Activated CD4-positive, CD25-positive, alpha-beta regulatory T cell (primary cell): ENCODE data around the gene ESRRG.

Source experiments
- DNase-seq, 4 experiments: peaks; one replicate each; lab custom pipeline; 2025; lab: John Stamatoyannopoulos, UW

ESRRG gene

DNA sequence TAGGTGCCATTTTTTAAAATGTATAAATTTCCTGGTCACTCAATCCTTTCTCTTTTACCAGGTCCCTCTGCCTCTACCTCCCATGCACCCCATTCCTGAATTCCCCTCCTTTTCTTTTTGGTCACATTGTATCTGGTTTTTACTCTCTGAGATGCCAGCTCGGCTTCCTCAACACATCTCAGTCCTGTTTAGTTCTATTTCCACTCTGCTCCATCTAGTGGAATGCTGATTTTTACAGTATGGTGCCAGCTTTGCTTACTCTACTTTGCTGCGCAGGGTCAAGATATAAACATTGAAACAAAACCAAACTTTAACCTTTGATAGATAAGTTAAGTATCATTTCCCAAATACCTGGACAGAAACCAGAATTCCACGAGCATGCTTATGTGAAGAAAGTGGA, 96.0 kb downstream of the ESRRG start:
- DNase-seq, result no peak

DNA sequence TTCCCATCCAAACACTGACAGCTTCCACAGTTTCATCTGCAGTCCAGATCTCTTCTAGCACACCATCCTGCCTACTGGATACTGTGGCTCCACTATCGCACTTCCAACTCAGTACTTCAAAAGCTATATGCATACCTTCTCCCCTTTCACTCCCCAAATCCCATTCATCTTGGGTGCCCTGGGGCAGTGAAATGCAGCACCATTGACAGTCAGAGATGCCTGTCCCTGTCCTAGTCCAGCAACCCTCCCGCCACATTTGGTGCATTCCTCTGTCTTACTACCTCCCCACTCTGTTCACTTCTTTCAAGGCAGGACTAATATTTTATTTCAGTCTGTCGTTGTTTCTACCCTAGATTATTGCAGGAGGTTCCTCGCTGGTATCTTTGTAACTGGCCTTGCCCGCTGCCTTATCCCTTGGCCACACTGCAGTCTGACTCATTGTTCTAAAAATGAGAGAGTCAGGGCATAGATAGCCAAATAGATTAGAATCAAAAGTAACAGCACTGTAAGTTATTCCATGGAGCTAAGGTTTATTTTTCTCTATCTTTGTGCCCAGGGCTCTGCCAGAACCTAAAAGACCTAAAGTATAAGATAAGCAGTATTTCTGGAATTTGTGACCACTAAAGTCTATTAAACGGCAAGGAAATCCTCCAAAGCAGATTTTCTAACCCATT, 96.7 kb downstream of the ESRRG start:
- no peak for DNase-seq

DNA sequence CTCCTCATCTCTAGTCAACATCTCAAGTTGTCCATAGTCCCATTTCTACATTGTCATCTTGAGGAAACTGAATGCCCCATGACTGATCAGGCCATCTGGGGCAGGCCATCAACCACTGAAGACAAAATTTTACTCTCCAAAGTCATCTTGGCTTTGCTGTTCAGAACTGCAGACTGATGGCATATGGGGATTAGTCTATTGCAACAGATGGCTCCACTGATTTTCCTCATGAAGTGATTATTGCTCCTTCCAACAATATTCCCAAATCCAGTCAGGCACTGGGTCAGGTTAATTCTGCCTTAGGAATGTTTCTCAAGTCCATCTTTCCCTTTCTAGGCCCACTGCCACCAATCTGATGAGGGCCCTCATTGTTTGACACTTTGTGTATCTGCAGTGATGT, 101.7 kb downstream of the ESRRG start:
- DNase-seq, result no peak

DNA sequence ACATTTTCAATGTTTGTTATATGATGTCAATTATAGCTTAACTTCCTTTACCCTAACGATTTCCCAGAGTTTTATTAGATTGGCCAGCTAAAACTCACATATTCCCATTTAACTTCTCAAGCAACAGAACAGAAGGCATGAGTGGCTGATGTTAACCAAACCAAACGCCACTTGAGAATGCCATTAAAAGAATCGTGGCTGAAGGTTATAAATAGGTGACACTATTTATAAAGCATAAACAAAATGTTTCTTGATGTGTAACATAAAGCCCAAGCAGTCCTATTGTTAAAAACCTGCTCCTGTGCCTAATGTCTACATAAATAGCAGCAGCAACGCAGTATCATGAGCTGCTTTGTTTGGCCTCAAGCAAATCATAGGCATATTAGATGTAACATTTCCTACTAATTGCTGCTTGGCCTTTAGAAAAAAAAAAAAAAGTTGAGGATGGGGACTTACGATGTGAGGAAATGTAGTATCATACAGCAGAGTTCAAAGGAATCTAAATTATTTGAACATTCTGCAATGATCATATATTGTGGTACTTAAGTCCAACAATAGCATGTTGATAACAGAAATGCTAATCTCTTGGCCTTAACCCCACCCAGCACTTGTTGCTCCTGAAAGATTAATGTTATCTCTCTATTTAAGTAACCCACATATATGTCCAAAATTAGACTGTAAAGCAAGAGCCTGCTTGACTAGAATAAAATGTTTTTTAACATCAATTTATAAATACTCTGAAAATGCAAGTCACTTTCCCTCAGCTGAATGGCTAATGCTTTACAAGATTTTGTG, 106.0 kb downstream of the ESRRG start:
- no peak for DNase-seq

DNA sequence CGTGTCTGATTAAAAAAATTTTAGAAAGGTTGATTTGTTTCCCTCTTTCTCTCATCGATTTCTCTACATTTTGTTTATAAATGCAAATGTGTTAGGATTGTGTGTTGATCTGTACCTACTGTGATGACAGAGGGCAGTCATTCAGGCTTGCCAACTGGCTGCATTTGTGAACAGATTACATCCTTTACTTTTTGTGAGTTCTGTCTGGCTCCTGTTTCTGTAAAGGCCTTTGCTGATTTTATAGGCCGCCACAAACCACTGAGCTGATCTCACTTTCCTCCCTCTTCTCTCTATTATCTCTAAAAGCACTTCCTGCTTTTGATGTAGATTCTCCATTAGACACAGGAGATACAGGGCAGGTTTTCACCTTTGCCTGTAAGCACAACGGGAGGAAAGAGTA, 106.8 kb downstream of the ESRRG start:
- DNase-seq, result no peak

DNA sequence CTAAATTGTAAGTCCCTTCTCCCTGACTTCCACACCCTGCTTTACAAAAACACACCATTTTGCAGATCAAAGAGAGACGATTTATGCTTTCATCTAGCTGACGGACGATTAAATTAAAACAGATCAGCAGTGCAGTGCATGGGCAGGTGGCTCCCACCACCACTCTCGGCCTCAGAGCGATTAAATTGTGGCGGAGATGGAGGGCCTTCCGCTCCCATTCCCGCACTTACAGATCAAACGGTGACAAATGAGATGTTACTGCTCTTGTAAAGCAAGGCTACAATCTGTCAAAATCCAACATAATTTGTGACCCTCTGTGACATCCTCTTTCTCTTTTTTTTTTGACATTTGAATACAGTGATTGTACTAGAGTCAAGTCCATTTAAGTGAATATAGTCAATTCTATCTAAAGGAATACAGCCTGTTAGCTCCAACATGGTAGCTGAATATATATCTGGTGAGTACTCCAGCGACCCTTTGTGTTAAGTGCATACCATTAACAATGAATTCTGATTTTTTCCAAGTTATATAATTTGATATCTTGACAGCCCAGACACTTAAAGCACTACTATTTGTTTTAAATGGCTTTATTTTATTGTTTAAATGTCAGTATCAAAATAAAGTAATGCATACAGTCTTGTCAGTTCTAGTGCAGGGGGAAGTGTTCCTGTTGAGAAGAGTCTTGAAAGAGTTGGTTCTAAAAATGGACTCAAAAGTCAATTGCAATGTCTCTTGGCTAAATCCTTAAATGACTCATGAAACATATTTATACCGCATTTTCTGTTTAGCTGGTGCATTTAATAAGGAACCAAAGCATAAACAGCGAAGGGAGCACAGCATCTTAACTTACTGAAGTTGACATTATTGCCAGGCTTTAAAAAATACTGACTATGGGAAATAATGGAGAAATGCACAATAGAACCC, 109.0 kb downstream of the ESRRG start:
- DNase-seq, result no peak

DNA sequence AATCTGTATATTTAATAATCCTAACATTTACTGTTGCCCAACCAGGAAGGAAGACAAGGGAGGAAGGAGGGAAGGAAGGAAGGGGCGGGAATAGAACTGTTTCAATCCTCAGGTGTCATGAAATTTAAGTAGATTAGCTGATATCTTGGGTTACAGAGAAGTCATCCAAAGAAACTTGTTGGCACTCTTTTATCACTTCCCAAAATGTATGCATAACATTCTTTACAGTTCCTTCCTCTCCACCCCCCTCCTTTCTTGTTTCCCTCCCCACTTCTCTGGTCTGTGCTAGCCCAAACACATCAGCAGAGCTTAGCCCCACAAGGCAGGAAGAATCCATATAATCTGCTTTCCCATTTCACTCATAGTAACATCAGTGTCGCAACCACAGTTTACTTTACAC, 110.9 kb downstream of the ESRRG start:
- DNase-seq, result no peak

DNA sequence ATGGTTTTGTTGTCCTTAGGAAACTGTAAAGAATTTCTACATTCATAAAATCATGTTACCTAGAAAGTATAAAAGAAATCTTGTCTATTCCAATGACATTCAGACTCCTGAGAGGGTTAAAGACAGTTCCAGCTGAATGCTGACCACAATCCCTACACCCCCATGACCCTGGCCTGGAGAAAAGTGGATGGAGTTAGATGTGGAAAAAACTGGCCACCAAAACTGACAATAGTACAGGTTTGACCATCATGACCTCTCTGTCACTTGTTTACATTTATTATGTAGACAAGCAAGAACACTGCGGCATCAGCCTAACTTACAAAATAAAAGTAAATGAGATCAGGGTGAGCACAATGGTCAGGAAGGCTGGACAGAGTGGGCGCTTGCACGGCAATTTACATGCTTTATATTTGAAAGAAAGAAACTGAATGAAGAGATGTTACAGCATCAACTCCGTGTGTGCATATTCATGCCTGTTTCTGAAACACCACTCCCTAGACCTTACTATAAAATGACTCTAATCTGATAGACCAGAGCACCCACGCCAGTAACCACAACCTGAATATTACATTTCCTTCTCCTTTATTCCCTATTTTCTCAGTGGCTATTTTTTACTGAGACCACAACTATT, 116.0 kb downstream of the ESRRG start:
- no peak for DNase-seq

DNA sequence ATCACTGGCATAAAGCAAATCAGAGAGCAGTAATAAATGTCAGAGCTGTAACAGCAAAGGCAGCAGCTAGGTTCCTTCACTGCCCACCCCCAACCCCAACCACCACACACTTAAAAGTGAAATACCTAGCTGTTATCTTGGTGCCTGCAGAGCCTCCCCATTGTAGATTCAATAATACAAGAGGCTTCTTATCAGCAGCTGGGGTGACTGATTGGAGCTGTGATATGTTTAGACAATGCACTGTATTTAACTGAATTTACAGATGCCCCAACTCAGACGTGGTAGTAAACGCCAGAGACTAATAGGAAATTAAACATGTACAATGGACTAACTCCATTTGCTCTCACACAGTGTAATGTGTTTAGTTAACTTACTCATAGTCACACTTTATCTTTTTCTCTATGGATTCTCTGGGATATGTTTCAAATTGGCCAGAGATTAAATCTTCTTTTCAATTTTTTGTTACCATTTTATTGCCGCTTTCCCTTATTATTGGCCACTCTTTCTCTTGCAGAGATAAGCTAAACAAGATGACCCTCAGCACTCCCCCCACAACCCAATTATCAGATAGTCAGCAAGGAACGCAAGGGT, 117.1 kb downstream of the ESRRG start:
- no peak for DNase-seq

DNA sequence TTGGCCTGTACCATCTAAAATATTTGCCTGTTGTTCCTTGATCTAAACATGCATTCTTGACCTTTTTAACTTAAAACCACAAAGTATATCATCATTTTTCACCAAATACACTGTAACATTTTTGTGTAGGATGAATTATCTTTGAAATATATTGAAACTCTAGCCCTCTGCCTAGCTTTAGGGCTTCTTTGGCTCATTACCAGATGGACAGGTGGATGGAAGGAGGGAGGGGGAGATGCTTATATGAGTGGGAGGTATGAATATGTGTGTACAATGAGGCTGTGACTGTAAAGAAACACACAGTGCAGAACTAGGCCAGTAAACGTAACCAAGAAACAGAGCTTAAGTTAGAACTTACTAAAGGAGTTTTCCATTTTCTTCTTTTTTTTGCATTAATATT, 118.5 kb downstream of the ESRRG start:
- no peak for DNase-seq

DNA sequence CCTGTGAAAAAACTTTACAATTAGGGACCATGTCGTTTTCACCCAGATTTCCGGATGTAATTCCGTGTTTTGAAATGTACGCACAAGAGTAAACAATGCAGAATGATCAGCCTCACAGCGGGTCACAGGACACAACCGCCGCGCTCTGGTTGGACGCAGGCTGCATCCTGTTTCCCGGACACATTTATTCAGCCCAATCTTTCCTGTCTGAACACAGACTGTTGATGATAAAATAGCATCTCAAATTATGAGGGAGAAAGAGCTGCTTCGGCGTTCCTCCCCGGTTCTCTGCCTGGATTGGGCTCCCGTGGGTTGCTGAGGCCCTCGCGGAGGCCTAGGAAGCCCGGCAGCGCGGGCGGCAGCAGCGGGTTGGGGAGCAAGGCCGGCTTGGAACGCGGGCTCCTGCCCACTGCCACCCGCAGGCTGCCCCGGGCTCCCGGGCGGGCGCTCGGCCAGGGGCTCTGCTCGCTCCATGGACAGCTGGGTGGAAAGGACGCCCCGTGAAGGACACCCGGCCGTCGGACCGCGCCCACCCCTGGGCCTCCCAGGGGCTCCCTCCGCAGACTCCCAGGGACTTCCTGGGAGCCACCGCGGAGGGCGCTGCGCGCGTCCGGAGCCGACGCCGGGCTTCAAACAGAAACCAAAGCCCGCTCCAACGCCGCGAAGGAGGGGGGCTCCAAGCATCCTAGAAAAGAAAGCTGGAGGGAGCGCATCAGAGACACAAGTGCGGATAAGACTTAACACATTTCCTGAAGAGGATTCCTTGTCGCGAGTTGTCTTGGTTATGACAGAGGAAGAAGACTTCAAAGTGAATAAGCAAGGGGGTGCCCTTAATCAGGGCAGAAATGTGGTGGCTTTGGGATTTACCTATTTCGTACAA, 122.3 kb downstream of the ESRRG start:
- DNase-seq, result no peak

DNA sequence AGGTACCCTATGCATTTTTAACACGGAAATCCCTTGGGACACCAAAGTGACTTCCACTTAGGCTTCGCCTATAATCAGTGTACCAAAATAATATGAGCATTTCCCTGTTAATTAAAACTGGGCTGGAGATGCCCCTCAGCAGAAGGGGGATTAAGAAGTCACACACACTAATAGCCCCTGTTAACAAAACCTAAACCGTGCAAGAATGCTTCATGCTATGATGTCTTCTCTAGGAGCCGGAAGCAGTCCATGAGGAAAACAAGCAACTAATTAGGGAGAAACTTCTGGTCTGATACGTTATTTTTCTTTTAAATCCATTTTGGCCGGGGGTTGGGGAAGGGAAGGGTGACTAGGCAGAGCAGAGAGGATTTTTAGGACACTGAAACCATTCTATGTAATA, 123.4 kb downstream of the ESRRG start:
- DNase-seq, result no peak

DNA sequence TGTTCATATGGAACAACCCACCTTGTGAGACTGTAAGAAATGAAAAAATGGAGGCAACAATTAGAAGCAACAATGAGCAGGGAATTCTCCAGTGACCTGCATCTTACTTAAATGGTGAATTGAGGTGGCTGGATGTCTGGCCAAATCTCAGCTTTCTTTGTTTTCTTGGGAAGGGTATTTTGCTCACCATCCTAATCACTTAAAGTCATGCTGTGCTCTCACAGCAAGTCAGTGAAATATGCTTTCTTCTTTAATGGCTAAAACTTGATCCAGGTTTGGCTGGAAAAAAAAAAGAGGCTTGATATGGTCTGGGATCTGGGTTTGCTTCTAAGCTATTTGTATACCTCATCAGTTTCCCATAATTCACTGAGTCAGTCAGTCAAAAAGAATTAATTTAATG, 124.8 kb downstream of the ESRRG start:
- DNase-seq, result no peak

DNA sequence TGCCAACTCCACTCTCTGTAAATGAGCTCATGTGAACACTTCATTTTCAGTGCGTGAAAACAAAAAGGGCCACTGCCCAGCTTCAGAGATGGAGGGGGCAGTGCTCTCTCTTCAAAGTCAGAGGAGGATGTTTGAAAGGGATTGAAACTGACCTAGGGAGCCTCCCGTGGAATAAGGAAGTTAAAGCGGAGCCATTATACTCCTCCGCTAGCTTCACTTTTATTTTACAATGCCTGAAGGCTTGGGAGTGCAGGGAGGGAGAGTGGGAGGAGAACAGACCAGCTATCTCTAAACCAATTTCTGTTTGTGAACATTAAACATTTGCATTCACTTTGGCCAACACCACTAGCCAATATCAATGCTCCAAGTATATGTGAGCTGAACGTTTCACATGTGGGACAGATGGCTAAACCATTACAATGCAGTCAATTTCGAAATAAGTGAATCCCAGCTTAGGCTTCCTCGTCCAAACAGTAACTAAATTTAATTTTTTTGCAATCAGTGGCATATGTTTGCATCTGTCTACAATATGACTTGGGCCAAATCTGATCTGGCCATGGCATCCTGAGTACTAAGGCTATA, 126.9 kb downstream of the ESRRG start:
- no peak for DNase-seq

DNA sequence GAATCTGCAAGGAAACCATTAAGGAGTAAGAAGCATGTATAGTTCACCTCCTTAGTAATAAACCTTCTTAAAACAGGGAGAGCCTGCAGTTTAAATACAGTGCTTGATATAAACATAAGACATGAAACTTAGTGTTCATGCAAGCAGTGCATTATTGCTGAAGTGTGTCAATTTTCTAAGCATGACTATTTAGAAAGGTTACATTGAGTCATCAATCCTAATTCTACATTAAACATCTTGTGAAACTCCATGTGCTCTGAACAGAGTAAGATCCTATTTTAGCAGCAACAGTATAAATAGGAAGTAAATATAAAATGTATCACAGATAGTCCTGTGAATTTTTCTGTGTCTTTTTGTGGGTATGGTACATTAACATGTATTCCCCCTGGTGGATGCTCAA, 135.5 kb downstream of the ESRRG start:
- no peak for DNase-seq

DNA sequence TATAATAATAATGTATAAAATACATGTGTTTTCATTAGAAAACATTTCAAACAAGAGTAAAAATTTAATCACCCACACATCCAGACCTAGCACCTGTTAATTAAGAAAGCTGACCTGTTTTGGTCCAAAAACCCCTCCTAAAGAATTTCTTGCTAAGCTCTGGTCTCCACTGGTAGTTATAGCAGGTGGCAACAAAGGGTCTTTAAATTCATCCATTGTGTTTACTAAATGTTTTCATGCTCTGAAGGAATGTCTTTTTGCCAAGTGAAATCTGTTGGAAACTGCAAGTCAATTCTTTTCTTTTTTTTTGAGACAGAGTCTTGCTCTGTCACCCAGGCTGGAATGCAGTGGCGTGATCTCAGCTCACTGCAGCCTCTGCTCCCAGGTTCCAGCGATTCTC, 141.1 kb downstream of the ESRRG start:
- no peak for DNase-seq

DNA sequence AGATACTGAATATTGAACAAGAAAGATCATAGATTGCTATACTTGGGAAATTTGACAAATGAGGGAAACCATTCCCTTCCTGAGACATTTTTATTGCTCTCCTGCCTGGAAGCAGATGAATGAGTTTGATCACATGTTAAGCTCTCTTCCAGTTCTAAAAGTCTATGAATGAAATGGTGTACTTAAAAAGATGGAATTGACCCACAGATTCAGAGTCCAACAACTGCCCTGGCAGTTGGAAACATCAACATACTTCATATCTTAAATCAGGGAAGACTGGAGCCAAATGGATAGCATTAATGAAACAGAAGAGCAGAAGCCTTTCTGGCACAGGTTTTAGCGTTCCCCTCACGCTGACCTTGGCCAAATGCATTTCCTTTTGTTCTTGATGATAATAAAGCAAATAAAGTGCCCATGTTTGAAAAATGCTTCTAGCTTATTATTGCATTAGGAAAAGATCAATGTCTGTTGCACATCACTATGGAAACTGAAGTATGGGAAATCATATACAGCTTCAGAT, 142.6 kb downstream of the ESRRG start:
- DNase-seq, result no peak

DNA sequence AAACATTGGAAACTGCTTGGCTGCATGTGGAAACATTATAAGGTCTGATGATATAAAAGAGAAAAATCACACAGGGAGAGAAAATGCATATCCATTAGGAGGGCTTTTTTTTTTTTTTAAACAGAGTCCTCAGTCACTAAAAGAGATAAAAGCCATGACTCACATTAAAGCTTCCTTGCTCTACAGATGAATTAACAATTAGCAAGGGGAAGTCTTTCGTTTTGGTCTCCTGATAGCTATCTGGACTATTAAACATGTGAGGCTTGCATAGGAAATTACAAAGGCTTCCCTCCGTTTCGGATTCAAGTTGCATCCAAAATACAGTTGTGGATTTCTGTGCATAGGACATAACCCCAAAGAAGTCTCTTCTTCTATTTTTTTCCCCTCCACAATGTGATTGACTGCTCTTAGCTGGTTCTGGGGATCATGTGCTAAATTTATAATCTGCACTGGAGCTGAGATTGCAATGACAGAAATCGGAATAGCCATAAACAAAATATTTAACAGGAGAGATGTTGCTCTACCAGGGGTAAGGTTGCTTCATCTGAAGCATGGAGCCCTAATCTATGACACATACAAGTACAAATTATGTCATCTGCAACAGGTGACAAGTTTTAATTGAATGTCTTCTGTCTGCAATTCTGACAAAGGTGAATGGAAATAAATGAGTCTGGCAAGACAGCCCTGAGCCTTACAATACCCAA, 146.8 kb downstream of the ESRRG start:
- no peak for DNase-seq

DNA sequence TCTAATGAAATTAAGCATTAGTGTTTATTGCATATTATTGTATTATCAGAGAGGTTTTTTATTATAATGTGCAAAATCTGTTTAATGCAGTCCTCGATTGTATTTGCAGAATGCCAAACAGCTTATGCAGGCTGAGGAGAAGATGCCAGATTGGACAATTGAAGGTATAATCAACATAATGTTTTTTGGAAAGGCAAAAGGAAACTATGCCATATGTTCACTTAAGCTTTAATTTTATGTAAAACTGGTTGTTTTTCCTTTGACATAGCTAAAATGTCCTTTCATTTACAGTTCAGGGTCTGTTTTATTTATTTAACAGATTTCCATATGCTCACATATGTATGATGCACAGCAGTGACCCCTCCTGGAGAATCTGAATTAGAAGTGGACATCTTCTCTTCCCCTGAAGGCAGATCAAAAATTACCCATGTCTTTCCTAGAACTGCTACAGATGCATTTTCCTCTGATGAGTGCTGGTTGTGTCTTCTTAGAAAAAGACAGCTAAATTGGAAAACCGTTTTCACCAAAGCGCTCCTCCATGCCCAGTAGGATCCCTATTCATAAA, 156.5 kb downstream of the ESRRG start:
- no peak for DNase-seq
